Measurements from ENCODE around the gene APOBEC3A.
"Not testable (repeated sequence)": the region's sequence is repeated elsewhere in the genome, so short reads cannot be mapped to it uniquely, and the experiment has no call there.

The APOBEC3A gene

GRCh38 chr22:38957808-38958650 is 620 bp downstream of the APOBEC3A start:
- no peak overlapping the region for H3K4me3 ChIP-seq (ENCODE audit: low read depth, low read length)
- TF ChIP-seq CTCF (IDR thresholded peaks at IDR 0.05; ENCODE audit: borderline replicate concordance, insufficient read depth, low read depth, low read length) = no peak

GRCh38 chr22:38958651-38958943 is 1.2 kb downstream of the APOBEC3A start:
- not testable (repeated sequence) for H3K4me3 ChIP-seq (ENCODE audit: low read depth, low read length)

DNA sequence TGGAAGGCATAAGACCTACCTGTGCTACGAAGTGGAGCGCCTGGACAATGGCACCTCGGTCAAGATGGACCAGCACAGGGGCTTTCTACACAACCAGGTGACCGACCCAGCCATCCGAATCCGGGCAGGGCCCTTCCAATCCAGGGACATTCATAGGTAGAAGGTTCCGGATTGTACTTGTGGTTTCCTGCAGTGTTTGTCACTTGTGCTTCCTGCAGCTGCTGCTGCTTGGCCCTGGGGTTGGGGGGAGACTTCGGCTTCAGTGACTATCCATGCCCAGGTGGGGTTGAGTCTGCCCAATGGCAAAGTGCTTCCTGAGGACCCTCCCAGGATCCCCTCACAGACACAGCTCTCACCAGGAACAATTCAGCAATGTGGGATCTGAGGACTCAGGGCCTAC is 2.2 kb downstream of the APOBEC3A start:
- H3K4me3 ChIP-seq (ENCODE audit: low read depth, low read length) = no peak overlapping the region
- TF ChIP-seq CTCF (IDR thresholded peaks at IDR 0.05; ENCODE audit: borderline replicate concordance, insufficient read depth, low read depth, low read length) = no peak

GRCh38 chr22:38960673-38961072 is 3.3 kb downstream of the APOBEC3A start:
- not testable (repeated sequence) for H3K4me3 ChIP-seq (ENCODE audit: low read depth, low read length)

- H3K4me3 ChIP-seq (ENCODE audit: low read depth, low read length) = not testable (repeated sequence)
Observed at GRCh38 chr22:38963291-38963738, 5.9 kb downstream of the APOBEC3A start.

DNA sequence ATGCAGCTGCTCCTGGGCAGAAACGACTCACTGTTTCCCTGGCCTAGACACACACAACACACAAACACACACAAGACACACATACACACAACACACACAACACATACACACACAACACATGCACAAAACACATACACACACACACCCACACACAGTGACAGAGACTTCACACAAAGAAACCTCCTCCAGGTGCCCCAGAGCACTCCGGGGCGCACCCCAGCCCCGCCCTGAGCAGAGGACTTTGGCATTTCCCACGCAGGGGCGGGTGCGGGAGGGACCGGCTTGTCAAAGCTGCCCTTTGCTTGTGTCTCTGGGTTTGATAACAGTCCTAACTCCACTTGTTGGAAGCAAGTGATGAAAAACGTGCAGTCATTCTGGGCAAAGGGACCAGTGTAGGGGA is 6.5 kb downstream of the APOBEC3A start:
- TF ChIP-seq CTCF (IDR thresholded peaks at IDR 0.05; ENCODE audit: borderline replicate concordance, insufficient read depth, low read depth, low read length) = no peak
- H3K4me3 ChIP-seq (ENCODE audit: low read depth, low read length) = no peak overlapping the region

DNA sequence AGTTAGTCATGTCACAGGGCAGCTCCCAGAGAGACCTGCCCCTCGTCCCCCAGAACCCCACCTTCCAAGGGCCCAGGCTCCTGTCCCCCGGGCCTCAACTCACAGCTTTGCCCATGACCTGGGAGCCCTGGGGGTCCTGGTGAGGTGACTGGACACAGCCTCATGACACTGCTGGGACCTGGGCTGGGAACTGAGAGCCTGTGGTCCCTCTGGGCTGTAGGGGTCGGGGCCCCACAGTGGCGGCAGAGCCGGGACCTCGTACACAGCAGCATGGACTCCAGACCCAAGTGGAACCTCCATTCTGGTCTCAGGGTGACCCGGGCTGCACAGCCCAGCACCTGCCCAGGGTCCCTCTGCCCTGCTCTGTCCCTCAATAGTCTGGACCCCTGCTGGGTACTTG is 6.9 kb downstream of the APOBEC3A start:
- no peak overlapping the region for H3K4me3 ChIP-seq (ENCODE audit: low read depth, low read length)
- no peak for TF ChIP-seq CTCF (IDR thresholded peaks at IDR 0.05; ENCODE audit: borderline replicate concordance, insufficient read depth, low read depth, low read length)

- TF ChIP-seq CTCF (IDR thresholded peaks at IDR 0.05; ENCODE audit: borderline replicate concordance, insufficient read depth, low read depth, low read length) = no peak
- H3K4me3 ChIP-seq (ENCODE audit: low read depth, low read length) = no peak overlapping the region
Observed at GRCh38 chr22:38964989-38965388, 7.6 kb downstream of the APOBEC3A start.

Measured in GM12875 (cell line).